T-helper 1 cell treated with Interleukin-12 subunit alpha and Interleukin-12 subunit beta and Interleukin-4 antibody, amounts not matched to agents 30 μg/mL and 1 μg/mL, for 36 hours (primary cell): ENCODE results near the gene VPS26A.

Experiments
- H3K27ac Mint-ChIP-seq: one replicate; pipeline ENCODE4 v1.8.0; 2021; ENCODE audit warnings: mild to moderate bottlenecking, mixed read lengths
- H3K27me3 Mint-ChIP-seq: one replicate; pipeline ENCODE4 v1.8.0; 2021; ENCODE audit warnings: low read depth, mixed read lengths
- H3K36me3 Mint-ChIP-seq: one replicate; pipeline ENCODE4 v1.8.0; 2021; ENCODE audit warnings: low read depth, mixed read lengths
- H3K4me1 Mint-ChIP-seq: one replicate; pipeline ENCODE4 v1.8.0; 2021; ENCODE audit warnings: low read depth, mixed read lengths
- H3K4me3 Mint-ChIP-seq: one replicate; pipeline ENCODE4 v1.8.0; 2021; ENCODE audit warnings: mild to moderate bottlenecking, moderate library complexity, mixed read lengths
- H3K9me3 Mint-ChIP-seq: one replicate; pipeline ENCODE4 v1.8.0; 2021; ENCODE audit warnings: mixed read lengths

The VPS26A gene

DNA sequence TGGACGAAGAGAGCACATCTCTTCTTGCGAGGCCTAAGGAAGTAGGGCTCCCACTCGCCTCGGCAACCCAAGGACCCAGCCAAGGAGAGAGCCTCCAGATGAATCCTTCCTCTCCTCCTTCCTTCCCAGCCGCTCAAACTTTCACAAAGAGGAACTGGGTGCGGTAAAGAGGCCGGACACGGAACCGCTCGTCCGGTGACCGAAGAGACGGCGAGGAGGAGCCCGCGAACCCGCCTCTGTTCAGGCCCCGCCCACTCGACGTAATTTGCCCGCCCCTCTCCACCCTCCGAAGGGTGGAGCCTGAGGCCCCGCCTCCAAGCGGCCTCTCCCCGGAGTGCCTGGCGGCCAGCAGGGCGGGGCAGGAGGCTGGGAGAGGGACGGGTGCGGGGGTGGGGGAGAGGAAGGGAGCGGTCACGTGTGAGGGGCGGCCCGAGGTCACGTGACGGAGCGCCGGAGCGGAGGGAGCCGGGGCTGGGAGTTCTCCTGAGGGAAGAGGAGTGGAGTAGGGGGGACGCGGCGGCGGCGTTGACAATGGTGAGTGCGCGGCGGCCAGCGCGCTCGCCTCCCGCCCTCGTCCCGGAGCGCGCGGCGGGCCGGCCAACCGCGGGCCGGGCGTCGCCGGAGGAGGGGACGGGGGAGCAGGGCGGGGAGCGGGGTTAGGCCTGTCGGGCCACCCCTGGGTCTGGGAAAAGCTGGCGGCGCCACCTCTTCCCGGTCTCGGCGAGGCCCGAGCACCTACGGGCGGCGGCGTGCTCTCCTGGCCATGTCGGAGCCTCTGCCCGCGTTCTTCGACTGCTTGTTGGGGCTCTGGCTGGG lies at the start of gene VPS26A:
TSS of gene VPS26A (plus strand) at position 432 of the 816 bp plus-strand sequence. CDS start at position 532, 100 bp downstream.
- H3K36me3 Mint-ChIP-seq: peaks cover 4% of the 10 kb centered on the region
- peaks cover 5% of the 10 kb centered on the region for H3K27me3 Mint-ChIP-seq
- no peaks in the 10 kb centered on the region for H3K9me3 Mint-ChIP-seq
- H3K4me3 Mint-ChIP-seq: peak within 1 kb of the TSS; percentile 97
- H3K27ac Mint-ChIP-seq: peak within 1 kb of the TSS; percentile 94
- H3K4me1 Mint-ChIP-seq: peaks cover 17% of the 10 kb centered on the region

GRCh38 chr10:69074532-69074931 lies 49.4 kb upstream of the VPS26A start:
- H3K9me3 Mint-ChIP-seq: no peaks in the 10 kb centered on the region

DNA sequence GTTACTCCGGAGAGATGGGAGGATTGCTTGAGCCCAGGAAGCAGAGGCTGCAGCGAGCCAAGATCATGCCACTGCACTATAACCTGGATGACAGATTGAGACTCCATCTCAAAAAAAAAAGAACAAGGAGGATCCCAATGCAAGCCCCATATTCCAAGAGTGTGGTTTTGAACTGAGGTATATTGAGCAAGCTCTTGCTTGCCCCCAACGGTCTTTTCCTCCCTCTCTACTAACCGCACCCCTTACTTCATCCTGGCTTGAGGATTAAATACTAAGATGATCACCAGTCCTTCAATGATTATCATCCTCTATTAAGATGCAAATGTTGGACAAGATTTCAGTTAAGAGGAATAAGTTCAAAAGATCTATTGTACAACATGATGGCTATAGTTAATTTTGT lies 48.5 kb upstream of the VPS26A start:
- Mint-ChIP-seq H3K9me3 (no peaks in the 10 kb centered on the region), H3K4me1 (peaks cover 4% of the 10 kb centered on the region), H3K36me3 (no peaks in the 10 kb centered on the region)

More at GRCh38 chr10:69074532-69074931, 49.4 kb upstream of the VPS26A start:
- H3K4me3 Mint-ChIP-seq: no peak overlapping the region
- peaks cover 4% of the 10 kb centered on the region for H3K4me1 Mint-ChIP-seq
- no peak overlapping the region for H3K27ac Mint-ChIP-seq
- no peaks in the 10 kb centered on the region for H3K36me3 Mint-ChIP-seq
- peaks cover 5% of the 10 kb centered on the region for H3K27me3 Mint-ChIP-seq

DNA sequence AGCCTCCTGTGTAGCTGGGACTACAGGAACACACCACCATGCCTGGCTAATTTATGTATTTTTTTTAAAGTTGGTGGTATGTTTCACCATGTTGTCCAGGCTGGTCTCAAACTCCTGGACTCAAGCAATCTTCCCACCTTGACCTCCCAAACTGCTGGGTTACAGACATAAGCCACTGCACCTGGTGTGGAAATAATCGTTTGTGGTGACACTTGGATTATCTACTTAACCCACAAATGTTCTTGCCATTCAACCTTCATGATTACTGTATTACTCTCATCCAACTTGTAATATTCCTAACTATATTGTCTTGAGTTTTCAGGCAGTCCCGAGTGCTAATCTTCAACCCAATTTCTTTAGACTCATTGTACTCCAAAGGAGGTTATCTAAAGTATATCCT lies 45.7 kb upstream of the VPS26A start:
- no peaks in the 10 kb centered on the region for H3K36me3 Mint-ChIP-seq
- no peak overlapping the region for H3K4me3 Mint-ChIP-seq
- H3K27me3 Mint-ChIP-seq: no peaks in the 10 kb centered on the region
- peaks cover 2% of the 10 kb centered on the region for H3K4me1 Mint-ChIP-seq
- H3K9me3 Mint-ChIP-seq: no peaks in the 10 kb centered on the region
- H3K27ac Mint-ChIP-seq: no peak overlapping the region

More for the DNA sequence above, 48.5 kb upstream of the VPS26A start:
- H3K27ac Mint-ChIP-seq: no peak overlapping the region
- H3K27me3 Mint-ChIP-seq: peaks cover 5% of the 10 kb centered on the region
- H3K4me3 Mint-ChIP-seq: no peak overlapping the region

DNA sequence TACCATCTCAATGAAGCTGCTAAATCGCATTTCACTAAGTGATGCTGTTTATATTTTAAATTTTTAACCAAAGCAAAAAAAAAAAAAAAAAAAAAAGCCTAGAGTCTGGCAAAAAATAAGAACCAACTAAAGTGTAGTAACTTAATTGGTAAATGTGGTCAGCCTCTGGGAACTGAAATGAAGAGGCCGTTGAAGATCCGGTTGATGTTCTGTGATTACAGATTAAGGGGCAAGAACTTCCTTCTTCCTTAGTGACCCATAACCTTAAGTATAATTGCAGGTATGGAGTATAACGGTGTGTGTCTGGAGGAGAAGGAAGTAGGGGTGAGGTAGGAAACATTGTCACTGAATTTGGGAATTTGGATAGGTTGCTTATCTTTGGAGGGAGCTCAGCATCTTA lies 43.8 kb upstream of the VPS26A start:
- Mint-ChIP-seq H3K4me3 (no peak overlapping the region), H3K9me3 (no peaks in the 10 kb centered on the region), H3K27ac (no peak overlapping the region), H3K27me3 (no peaks in the 10 kb centered on the region), H3K36me3 (no peaks in the 10 kb centered on the region), H3K4me1 (no peaks in the 10 kb centered on the region)

DNA sequence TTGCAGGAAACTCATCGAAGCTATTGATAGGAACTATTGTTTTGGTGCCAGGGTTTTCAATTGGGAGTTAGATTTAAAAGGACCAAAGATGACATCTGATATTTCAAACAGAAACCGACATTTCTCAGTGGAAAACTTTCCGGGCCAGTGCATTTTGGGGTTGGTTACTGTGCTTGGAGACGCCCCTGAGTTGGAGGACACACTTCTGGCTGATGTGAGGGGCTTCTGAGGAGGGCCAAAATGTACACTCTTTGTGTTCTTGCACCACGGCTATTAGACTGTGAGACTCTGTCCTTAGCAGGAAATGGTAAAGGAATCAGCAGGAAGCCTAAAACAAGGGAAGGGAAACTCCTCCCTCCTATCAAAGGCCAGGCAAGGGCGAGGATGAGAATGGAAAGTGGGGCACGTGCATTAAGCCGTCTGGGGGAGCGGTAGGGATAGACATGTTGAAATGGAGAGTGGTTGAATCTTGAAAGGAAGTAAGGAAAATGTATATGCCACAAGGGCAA lies 37.9 kb upstream of the VPS26A start:
- peak overlapping the region; percentile 88 for H3K4me3 Mint-ChIP-seq
- H3K36me3 Mint-ChIP-seq: peaks cover 16% of the 10 kb centered on the region
- H3K27ac Mint-ChIP-seq: peak overlapping the region; percentile 89
- no peaks in the 10 kb centered on the region for H3K9me3 Mint-ChIP-seq
- H3K4me1 Mint-ChIP-seq: peaks cover 36% of the 10 kb centered on the region
- H3K27me3 Mint-ChIP-seq: no peaks in the 10 kb centered on the region

DNA sequence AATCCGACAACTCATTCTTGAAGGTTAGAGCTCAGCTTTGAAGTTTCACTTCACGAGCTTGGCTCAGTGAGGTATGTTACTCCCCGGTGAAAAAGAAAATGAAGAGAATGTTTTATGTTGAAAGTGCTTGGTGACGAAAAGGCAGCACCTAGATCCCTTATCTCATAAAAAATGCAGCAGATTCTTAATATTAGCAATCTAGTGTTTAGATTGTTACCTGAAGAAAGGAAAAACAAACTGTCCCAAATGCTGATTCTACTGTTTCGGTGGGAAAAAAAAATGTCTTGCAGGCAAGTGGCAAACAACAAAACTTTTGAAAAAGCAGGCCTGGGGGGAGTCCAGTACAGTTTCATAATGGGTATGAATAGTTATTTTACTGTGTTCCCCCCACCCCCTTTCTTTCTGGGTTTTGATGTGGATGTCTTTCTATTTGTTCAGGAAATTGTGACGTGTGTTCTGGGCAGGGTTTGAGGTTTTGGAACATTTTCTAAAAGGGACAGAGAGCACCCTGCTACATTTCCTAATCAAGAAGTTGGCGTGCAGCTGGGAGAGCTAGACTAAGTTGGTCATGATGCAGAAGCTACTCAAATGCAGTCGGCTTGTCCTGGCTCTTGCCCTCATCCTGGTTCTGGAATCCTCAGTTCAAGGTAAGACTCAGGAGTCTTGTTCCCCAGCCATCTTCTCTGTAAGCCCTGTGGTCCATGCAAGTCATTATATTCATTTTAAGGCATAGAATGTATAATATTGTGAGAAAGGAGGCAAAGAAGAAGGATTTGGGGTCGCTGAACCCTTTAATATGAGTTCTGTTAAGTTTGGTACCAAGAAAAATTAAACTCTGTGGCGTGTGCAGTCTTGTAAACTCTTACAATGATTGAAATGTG lies 36.1 kb upstream of the VPS26A start, which contains the start of gene SRGN:
TSS of gene SRGN (plus strand) at position 514 of the 881 bp plus-strand sequence. CDS start at position 569, 55 bp downstream.
- Mint-ChIP-seq H3K4me3 (peak within 1 kb of the TSS; percentile 76), H3K4me1 (peaks cover 45% of the 10 kb centered on the region), H3K27ac (peak within 1 kb of the TSS; percentile 96), H3K27me3 (no peaks in the 10 kb centered on the region), H3K36me3 (peaks cover 23% of the 10 kb centered on the region), H3K9me3 (no peaks in the 10 kb centered on the region)

- Mint-ChIP-seq H3K36me3 (peaks cover 25% of the 10 kb centered on the region), H3K27me3 (no peaks in the 10 kb centered on the region), H3K4me3 (peak overlapping the region; percentile 76), H3K4me1 (peaks cover 47% of the 10 kb centered on the region), H3K9me3 (no peaks in the 10 kb centered on the region), H3K27ac (peak overlapping the region; percentile 96)
Measured at GRCh38 chr10:69088471-69088769, 35.6 kb upstream of the VPS26A start.

- H3K27ac Mint-ChIP-seq: peak overlapping the region; percentile 96
- H3K4me1 Mint-ChIP-seq: peaks cover 51% of the 10 kb centered on the region
- peaks cover 26% of the 10 kb centered on the region for H3K36me3 Mint-ChIP-seq
Measured at GRCh38 chr10:69088801-69089501, 35.0 kb upstream of the VPS26A start.

DNA sequence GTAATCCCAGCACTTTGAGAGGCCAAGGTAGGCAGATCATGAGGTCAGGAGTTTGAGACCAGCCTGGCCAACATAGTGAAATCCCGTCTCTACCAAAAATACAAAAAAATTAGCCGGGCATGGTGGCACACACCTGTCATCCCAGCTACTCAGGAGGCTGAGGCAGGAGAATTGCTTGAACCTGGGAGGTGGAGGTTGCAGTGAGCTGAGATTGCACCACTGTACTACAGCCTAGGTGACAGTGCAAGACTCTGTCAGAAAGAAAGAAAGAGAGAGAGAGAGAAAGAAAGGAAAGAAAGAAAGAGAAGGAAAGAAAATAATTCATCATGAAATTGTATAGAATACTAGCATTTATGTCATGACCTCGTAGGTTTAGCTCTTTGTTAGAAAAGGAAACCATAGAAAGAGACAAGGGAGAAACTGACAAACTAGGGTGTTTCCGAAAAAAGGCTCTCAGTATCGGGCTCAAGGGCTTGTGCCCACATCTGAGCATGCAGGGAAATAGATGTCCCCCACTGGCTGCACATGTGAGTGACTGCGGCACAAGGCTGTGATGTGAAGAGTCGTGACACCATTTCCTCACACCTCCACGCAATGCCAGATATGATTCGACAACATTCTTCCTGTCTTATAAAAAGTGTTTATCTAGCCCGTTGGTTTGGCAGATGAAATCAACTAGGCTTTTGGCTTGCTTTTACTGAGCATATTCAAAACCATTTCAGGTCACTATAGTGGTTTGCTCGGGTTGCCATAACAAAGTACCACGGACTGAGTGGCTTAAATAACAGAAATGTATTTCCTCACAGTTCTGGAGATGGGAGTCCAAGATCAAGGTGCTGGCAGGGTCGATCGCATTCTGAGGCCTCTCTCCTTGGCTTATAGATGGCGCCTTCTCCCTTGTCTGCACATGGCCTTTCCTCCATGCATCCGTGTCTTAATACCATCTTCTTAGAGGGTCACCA lies 34.1 kb upstream of the VPS26A start:
- H3K4me3 Mint-ChIP-seq: peak overlapping the region; percentile 86
- H3K27ac Mint-ChIP-seq: peak overlapping the region; percentile 96
- H3K4me1 Mint-ChIP-seq: peaks cover 52% of the 10 kb centered on the region
- H3K36me3 Mint-ChIP-seq: peaks cover 26% of the 10 kb centered on the region
- H3K27me3 Mint-ChIP-seq: no peaks in the 10 kb centered on the region
- H3K9me3 Mint-ChIP-seq: no peaks in the 10 kb centered on the region

More at GRCh38 chr10:69088801-69089501, 35.0 kb upstream of the VPS26A start:
- H3K27me3 Mint-ChIP-seq: no peaks in the 10 kb centered on the region
- peak overlapping the region; percentile 86 for H3K4me3 Mint-ChIP-seq
- no peaks in the 10 kb centered on the region for H3K9me3 Mint-ChIP-seq

DNA sequence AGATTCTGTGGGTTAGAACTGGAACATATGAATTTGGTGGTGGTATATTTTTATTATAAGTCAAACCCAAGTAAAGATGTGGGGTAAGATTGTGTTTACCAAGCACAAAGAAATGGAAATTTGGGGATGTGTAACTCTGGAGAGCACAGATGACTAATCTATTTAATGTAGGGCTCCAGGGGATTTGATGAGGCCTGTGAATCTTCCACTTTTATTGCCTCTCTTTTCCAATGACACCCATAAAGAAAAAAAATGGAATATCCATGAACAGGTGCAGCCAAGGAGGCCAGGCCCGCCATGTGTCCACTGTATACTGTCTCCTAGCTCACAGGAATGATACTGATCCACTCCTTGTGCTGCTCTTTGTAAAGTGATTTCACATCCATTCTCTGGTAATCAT lies 33.3 kb upstream of the VPS26A start:
- no peaks in the 10 kb centered on the region for H3K9me3 Mint-ChIP-seq
- H3K4me1 Mint-ChIP-seq: peaks cover 50% of the 10 kb centered on the region

GRCh38 chr10:69091143-69091651 lies 32.8 kb upstream of the VPS26A start:
- peaks cover 28% of the 10 kb centered on the region for H3K36me3 Mint-ChIP-seq
- H3K4me3 Mint-ChIP-seq: peak overlapping the region; percentile 86
- no peaks in the 10 kb centered on the region for H3K9me3 Mint-ChIP-seq
- no peaks in the 10 kb centered on the region for H3K27me3 Mint-ChIP-seq
- peaks cover 46% of the 10 kb centered on the region for H3K4me1 Mint-ChIP-seq
- H3K27ac Mint-ChIP-seq: peak overlapping the region; percentile 96

More for the DNA sequence above, 33.3 kb upstream of the VPS26A start:
- H3K27me3 Mint-ChIP-seq: no peaks in the 10 kb centered on the region
- H3K27ac Mint-ChIP-seq: peak overlapping the region; percentile 96
- H3K4me3 Mint-ChIP-seq: peak overlapping the region; percentile 86
- H3K36me3 Mint-ChIP-seq: peaks cover 28% of the 10 kb centered on the region
